Medulla oblongata (tissue), 1 donor: ENCODE measurements around the gene JPH3.

Experiments
- DNase-seq: peaks from one replicate; pipeline ENCODE4 v3.0.0-alpha.2; 2015; ENCODE audit errors: extremely low spot score

Gene JPH3

GRCh38 chr16:87740441-87740840 is 138.1 kb downstream of the JPH3 start:
- no peak for DNase-seq

- DNase-seq: peak; percentile 92
Observed at GRCh38 chr16:87740909-87741424, 138.7 kb downstream of the JPH3 start.

- no peak for DNase-seq
Observed at GRCh38 chr16:87741700-87742415, 139.6 kb downstream of the JPH3 start.

- DNase-seq: no peak
Observed at GRCh38 chr16:87742781-87743490, 140.6 kb downstream of the JPH3 start.

- DNase-seq: no peak
Observed at GRCh38 chr16:87744750-87745514, 142.6 kb downstream of the JPH3 start.

GRCh38 chr16:87746178-87746577 is 143.9 kb downstream of the JPH3 start:
- DNase-seq: no peak
